GM21528 (cell line): ENCODE data around the gene SCGB1C2.

ENCODE experiments used
- ATAC-seq: cut with Tn5 transposase; IDR thresholded peaks from one replicate; pipeline ENCODE4 v1.9.1; 2021; ENCODE audit warnings: mild to moderate bottlenecking, moderate library complexity; ENCODE audit not compliant: unreplicated experiment, low FRiP score

The SCGB1C2 gene

GRCh38 chr17:147796-148740 lies 10.7 kb downstream of the SCGB1C2 start:
- no peak for ATAC-seq

GRCh38 chr17:148757-149156 lies 11.4 kb downstream of the SCGB1C2 start:
- ATAC-seq: no peak

DNA sequence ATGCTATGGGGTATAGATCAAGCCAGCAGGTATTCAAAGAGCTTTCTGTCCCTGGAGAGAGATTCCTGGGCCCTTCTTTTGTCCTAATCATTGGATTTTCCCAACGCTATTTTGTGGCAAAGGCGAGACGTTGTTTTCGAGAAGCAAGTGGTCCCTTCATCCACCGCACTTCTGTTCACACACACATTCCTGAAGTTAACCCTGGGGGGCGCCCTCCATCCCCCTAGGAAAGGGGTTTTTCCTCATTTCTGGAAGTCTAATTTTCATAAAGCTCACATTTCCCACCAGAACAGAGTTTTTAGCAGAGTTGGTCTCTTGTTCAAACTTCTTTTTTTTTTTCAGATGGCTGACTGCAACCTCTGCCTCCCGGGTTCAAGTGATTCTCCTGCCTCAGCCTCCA lies 11.9 kb downstream of the SCGB1C2 start:
- no peak for ATAC-seq

DNA sequence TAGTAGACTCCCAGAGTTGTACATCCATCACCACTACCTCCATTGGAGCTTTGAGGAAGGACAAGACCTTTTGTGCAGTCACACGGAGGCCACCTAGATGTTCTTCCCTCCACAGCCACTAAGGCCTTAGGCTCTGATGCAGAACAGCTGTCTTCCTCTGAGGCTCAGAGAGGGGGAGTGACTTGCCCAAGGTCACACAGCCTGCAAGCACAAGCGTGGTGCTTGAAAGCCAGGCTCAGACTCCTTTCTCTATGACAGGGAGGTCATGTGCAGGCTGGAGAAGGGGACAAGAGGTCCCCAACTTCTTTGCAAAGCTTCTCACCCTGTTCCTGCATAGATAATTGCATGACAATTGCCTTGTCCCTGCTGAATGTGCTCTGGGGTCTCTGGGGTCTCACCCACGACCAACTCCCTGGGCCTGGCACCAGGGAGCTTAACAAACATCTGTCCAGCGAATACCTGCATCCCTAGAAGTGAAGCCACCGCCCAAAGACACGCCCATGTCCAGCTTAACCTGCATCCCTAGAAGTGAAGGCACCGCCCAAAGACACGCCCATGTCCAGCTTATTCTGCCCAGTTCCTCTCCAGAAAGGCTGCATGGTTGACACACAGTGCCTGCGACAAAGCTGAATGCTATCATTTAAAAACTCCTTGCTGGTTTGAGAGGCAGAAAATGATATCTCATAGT lies 12.7 kb downstream of the SCGB1C2 start:
- no peak for ATAC-seq

GRCh38 chr17:151004-151403 lies 13.6 kb downstream of the SCGB1C2 start:
- no peak for ATAC-seq

GRCh38 chr17:151886-152859 lies 14.8 kb downstream of the SCGB1C2 start:
- ATAC-seq: no peak

DNA sequence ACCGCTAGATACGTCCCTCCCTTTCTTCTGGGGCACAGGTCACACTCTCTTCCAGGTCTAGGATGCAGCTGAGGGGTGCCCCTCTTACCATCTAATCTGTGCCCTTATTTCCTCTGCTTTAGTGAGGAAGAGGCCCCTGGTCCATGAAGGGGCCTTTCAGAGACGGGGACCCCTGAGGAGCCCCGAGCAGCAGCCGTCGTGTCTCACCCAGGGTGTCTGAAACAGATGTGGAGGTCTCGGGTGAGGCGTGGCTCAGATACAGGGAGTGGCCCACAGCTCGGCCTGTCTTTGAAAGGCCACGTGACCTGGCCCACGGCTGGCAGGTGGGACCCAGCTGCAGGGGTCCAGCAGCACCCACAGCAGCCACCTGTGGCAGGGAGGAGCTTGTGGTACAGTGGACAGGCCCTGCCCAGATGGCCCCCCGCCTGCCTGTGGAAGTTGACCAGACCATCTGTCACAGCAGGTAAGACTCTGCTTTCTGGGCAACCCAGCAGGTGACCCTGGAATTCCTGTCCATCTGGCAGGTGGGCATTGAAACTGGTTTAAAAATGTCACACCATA lies 15.6 kb downstream of the SCGB1C2 start:
- no peak for ATAC-seq

- ATAC-seq: no peak
Observed at GRCh38 chr17:153851-154250, 16.5 kb downstream of the SCGB1C2 start.

DNA sequence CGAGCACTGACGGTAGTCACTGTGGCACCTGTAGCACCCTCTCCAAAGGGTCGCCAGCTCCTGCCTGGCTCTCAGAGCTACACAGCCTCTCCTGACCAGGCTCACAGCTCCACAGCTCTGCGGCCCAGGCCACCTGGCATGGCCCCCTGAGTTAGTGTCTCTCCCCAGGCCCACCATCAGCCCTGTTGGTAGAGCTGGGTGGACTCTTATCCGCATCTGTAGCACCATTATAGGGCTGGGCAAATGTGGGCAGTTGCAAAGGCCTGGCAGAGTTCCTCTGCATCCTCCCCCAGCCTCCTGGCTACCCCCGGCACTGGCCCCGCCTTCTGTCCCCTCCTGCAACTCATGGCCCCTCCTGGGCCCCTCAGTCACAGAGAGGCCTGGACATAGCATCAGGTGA lies 18.2 kb downstream of the SCGB1C2 start:
- ATAC-seq: no peak

DNA sequence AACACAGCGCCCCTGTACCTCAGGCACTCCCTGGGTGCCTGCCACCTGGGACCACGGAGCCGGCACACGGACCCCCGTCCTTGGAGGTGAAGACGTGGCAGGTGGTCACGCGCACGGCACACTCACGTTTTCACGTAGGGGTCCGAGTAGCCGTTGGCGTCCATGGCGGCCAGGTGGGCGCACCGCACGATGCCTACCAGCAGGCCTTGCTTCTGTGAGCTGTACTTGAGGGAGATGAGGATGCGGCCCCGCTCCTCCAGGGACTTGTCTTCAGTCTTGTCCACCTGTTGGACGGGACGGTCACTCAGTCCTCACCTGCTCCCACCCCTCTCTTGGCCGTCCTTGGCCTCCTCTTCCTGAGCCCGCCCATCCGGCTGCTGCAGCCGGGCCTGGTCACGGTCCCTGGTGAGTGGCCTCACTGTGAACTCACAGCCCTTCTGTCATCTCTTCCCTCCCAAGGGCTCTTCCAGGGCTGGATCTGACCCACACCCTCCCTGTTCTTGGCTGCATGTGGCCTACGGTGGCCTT lies 18.8 kb downstream of the SCGB1C2 start:
- ATAC-seq: no peak

- ATAC-seq: no peak
Observed at GRCh38 chr17:156946-157345, 19.6 kb downstream of the SCGB1C2 start.

- ATAC-seq: no peak
Observed at GRCh38 chr17:157901-158300, 20.5 kb downstream of the SCGB1C2 start.

- ATAC-seq: no peak
Observed at GRCh38 chr17:158379-158778, 21.0 kb downstream of the SCGB1C2 start.

- no peak for ATAC-seq
Observed at GRCh38 chr17:159609-160008, 22.2 kb downstream of the SCGB1C2 start.

DNA sequence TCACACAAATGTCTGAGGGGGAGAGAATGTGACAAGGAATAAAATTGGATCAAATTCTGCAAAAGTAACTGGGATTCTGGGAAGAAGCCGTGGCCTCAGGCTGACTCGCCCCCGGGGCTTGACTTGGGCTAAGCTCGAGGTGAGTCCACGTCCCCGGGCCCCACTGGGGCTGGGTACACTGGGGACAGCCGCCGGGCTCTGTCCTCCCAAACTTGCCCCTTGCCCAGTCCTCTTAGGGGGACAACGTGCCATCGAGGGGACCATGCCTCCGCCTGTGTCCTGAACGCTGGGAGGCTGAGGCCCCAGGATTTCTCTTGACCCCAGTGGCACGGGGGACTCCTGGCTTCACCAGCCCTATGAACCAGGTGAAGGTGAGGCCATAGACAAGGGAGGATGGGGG lies 23.0 kb downstream of the SCGB1C2 start:
- ATAC-seq: no peak

DNA sequence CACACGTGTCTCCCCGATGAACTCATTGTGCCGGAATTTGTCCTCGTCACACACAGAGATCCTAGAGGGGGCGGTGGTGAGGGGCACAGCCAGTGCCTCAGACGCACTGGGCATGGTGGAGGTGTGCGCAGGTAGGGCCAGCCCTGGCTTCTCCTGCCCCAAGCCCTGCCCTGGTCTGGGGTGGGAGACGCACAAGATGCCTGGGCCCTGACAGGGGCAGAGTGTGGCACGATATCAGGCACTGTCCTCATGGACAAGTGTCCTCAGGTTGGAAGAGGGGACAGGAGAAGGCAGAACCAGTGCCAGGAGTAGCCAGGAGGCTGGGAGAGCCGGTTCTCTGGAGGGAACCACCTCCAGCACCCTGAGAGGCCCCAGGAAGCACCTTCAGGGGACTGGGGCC lies 24.1 kb downstream of the SCGB1C2 start:
- ATAC-seq: no peak

DNA sequence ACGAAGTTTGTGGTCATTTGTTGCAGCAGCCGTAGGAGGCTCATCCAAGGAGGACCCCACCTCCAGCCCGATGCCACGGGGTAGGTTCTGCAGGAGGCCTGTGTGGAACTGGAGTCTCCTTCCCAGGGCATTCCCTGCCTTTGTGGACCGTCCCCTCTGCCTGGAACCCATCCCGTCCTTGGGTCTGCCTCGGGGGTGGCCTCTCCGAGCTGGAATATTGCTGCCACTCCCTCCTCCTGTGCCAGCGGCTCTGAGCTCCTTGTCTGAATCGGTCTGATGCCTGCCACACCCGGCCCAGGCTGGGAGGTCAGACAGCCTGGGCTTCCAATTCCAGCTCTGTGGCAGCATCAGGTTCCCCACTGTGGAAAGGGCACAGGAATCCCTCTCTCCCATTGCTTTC lies 25.3 kb downstream of the SCGB1C2 start:
- ATAC-seq: no peak

DNA sequence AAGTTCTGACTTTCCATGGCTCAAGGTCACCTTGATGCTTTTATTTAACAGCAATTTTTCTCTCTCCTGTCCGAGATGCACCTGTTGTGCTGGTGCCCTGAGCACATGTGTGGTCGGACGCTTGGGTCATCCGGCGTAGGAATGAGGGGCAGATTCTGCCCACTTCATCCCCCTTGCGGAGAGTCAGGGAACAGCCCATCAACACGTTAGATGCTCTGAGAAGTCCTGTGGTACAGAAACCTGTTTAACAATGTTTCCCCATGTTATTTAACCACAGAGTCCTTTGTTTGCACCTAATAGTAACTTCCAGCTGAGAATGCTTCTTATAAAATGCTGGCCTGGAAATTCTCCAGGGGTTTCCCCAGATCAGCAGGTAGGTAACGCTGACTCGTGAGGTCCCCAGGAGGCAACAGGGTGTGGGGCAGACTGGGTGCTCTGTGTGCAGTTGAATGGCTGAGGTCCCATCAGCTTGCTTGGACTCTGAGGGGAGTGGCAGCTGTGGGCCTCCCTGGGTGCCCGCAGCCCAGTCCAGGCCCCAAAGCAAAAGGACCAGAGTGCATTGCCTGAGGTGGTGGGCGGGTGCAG lies 26.2 kb downstream of the SCGB1C2 start:
- no peak for ATAC-seq

DNA sequence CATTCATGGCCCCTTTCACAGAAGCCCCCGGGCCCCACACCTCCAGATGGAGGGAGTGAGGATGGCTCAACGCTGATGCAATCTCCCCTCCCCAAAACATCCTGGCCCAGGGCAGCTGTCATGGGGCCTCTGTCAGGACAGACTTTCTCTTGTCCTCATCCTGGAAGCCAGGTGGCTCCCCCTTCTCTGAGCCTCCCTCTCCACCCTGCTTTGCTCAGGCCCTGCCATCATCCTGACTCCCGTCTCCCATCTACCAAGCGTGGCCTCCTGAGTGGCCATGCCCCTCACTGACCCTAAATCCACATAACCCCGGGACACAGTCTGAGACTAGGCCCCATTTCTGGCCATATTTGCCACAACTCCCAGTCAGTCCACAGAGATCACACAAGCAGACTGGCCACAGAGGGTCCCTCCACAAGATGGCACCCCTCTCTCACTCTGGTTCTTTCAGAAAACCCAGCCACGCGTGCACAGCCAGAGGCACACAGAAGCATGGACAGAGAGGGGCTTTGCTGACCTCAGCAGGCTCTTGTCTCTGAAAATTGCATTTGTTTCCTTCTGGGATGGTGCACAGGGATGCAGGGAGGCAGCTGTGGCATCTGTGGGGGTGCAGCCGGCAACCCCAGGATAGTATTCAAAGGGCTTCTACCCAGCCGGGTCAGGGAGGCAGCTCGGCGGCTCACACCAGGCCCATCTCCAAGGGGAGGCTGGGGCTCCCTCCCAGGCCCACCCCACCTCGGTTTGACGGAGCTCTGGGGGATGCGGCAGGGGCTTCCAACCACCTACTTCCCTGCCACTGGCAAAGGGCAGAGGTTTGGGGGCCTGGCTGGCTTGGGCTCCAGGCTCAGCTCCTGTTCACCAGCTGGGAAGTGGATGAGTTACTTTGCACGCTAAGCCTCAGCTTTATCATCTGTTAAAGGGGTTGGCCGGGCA lies 27.2 kb downstream of the SCGB1C2 start:
- ATAC-seq: no peak
